H1 (cell line): ENCODE results near the gene MMS22L. TPM values are rescaled to one million over a fixed set of nuclear protein-coding genes. Genes with fewer than 3 reads are reported as not detected.

Experiments used
- CTCF ChIA-PET: fragments of 300-600 bp; sonication (Branson Sonifier 250); formaldehyde crosslinking; loops from one replicate; lab custom pipeline; 2021; ENCODE audit not compliant: partially characterized antibody; lab: Charles Lee
- POLR2A ChIA-PET: fragments of 300-600 bp; sonication (Branson Sonifier 250); formaldehyde crosslinking; loops from one replicate; lab custom pipeline; 2021; ENCODE audit warnings: inconsistent platforms; ENCODE audit not compliant: partially characterized antibody; lab: Charles Lee
- DNase-seq, 2 experiments: peaks; one replicate each; pipeline versions ENCODE4 v3.0.0 to v3.0.0-alpha.2; 2010 to 2022; ENCODE audit warnings: low spot score in 2 of 2, low read depth in 1 of 2, mixed read lengths in 1 of 2
- FAIRE-seq: peaks from 2 replicates; lab custom pipeline; 2011; peaks lifted over from hg19 to GRCh38; lab: Jason Lieb, UNC
- H2AFZ ChIP-seq: 2 replicates; pipeline ENCODE4 v1.8.1; 2012; ENCODE audit warnings: low read length, inconsistent platforms
- H2AK5ac ChIP-seq: 2 replicates; pipeline ENCODE4 v1.6.1; 2013; ENCODE audit warnings: low read depth, low read length
- H2BK120ac ChIP-seq: replicated peaks from 2 replicates; pipeline ENCODE3; 2013; ENCODE audit warnings: low read depth, low read length, inconsistent platforms
- H2BK12ac ChIP-seq: 2 replicates; pipeline ENCODE4 v1.6.1; 2013; ENCODE audit warnings: low read depth, low read length
- H2BK15ac ChIP-seq: 2 replicates; pipeline ENCODE4 v1.6.1; 2013; ENCODE audit warnings: low read length
- H2BK20ac ChIP-seq: 2 replicates; pipeline ENCODE4 v1.6.1; 2013; ENCODE audit warnings: low read length
- H2BK5ac ChIP-seq: 2 replicates; pipeline ENCODE4 v1.6.1; 2013; ENCODE audit warnings: low read depth, low read length
- H3K14ac ChIP-seq: 2 replicates; pipeline ENCODE4 v1.6.1; 2013; ENCODE audit warnings: inconsistent platforms; ENCODE audit not compliant: insufficient read length
- H3K18ac ChIP-seq: 2 replicates; pipeline ENCODE4 v1.6.1; 2013; ENCODE audit warnings: low read length; ENCODE audit errors: extremely low read depth
- H3K23ac ChIP-seq: 2 replicates; pipeline ENCODE4 v1.6.1; 2013; ENCODE audit warnings: inconsistent platforms; ENCODE audit not compliant: insufficient read length
- H3K23me2 ChIP-seq: 2 replicates; pipeline ENCODE4 v1.6.1; 2013; ENCODE audit warnings: low read depth, low read length
- H3K27ac ChIP-seq: 2 replicates; pipeline ENCODE4 v1.6.1; 2011; ENCODE audit warnings: low read depth, low read length, inconsistent platforms
- H3K27me3 ChIP-seq, 4 experiments: replicated peaks in 1 of 4; 1 replicate in 1 of 4; 2 replicates in 3 of 4; pipeline versions ENCODE4 v1.6.1 to v1.8.1; 2011 to 2013; ENCODE audit warnings: low read length in 3 of 4, mild to moderate bottlenecking in 3 of 4, inconsistent platforms in 2 of 4, mixed read lengths in 2 of 4, moderate library complexity in 1 of 4; ENCODE audit not compliant: control insufficient read depth in 3 of 4, insufficient read depth in 3 of 4; ENCODE audit errors: extremely low read depth in 1 of 4
- H3K36me3 ChIP-seq, 4 experiments: 2 replicates each; pipeline versions ENCODE4 v1.6.1 to v1.8.1; 2011 to 2013; ENCODE audit warnings: mild to moderate bottlenecking in 4 of 4, low read length in 3 of 4, moderate library complexity in 2 of 4, control low read depth in 1 of 4, inconsistent platforms in 1 of 4; ENCODE audit not compliant: insufficient read depth in 4 of 4, control insufficient read depth in 2 of 4
- H3K4ac ChIP-seq: replicated peaks from 2 replicates; pipeline ENCODE3; 2013; ENCODE audit warnings: low read length, low read depth, mixed read lengths, inconsistent platforms; ENCODE audit not compliant: insufficient read length
- H3K4me1 ChIP-seq, 4 experiments: replicated peaks in 1 of 4; 1 replicate in 1 of 4; 2 replicates in 3 of 4; pipeline versions ENCODE4 v1.6.1 to v1.8.1; 2011 to 2013; ENCODE audit warnings: low read length in 3 of 4, inconsistent platforms in 2 of 4, mixed read lengths in 1 of 4; ENCODE audit not compliant: insufficient read depth in 4 of 4, control insufficient read depth in 3 of 4
- H3K4me2 ChIP-seq, 2 experiments: 2 replicates each; pipeline versions ENCODE4 v1.6.1 to v1.8.1; 2011 to 2013; ENCODE audit warnings: low read depth in 2 of 2, low read length in 2 of 2, control low read depth in 1 of 2, inconsistent platforms in 1 of 2, mild to moderate bottlenecking in 1 of 2; ENCODE audit not compliant: insufficient read depth in 1 of 2
- H3K4me3 ChIP-seq, 4 experiments: fragments of 200-600, 300-600 bp in 1 of 4; sonication (generic), shearing (Covaris generic), sonication (Bioruptor Twin) in 1 of 4; 2 replicates each; pipeline versions ENCODE4 v1.5.1 to v1.8.1; 2011 to 2016; ENCODE audit warnings: low read length in 4 of 4, low read depth in 3 of 4, control low read depth in 2 of 4, inconsistent platforms in 2 of 4, mild to moderate bottlenecking in 2 of 4, mixed read lengths in 1 of 4, moderate library complexity in 1 of 4; ENCODE audit not compliant: insufficient read depth in 2 of 4; ENCODE audit errors: extremely low read depth in 1 of 4
- H3K56ac ChIP-seq: replicated peaks from 2 replicates; pipeline ENCODE3; 2013; ENCODE audit warnings: low read depth, mild to moderate bottlenecking, mixed read lengths, low read length, inconsistent platforms; ENCODE audit not compliant: insufficient read length
- H3K79me1 ChIP-seq: 2 replicates; pipeline ENCODE4 v1.6.1; 2013; ENCODE audit warnings: low read depth, low read length, control low read depth
- H3K79me2 ChIP-seq, 2 experiments: 2 replicates each; pipeline versions ENCODE4 v1.6.1 to v1.8.1; 2012 to 2013; ENCODE audit warnings: low read length in 2 of 2, mild to moderate bottlenecking in 2 of 2, inconsistent platforms in 1 of 2; ENCODE audit not compliant: insufficient read depth in 2 of 2, control insufficient read depth in 1 of 2
- H3K9ac ChIP-seq, 4 experiments: replicated peaks in 1 of 4; 1 replicate in 1 of 4; 2 replicates in 3 of 4; pipeline versions ENCODE4 v1.6.1 to v1.8.1; 2011 to 2013; ENCODE audit warnings: low read depth in 3 of 4, low read length in 3 of 4, control low read depth in 2 of 4, mild to moderate bottlenecking in 2 of 4, moderate library complexity in 2 of 4, inconsistent platforms in 1 of 4; ENCODE audit errors: extremely low read depth in 1 of 4
- H3K9me3 ChIP-seq, 2 experiments: 2 replicates each; pipeline versions ENCODE4 v1.6.1 to v1.8.1; 2012 to 2013; ENCODE audit warnings: mild to moderate bottlenecking in 2 of 2, moderate library complexity in 2 of 2, control low read depth in 1 of 2, inconsistent platforms in 1 of 2, low read depth in 1 of 2, low read length in 1 of 2, mixed read lengths in 1 of 2; ENCODE audit not compliant: insufficient read depth in 2 of 2
- H4K20me1 ChIP-seq, 2 experiments: replicated peaks in 1 of 2; 2 replicates each; pipeline versions ENCODE3 to v1.8.1; 2011 to 2013; ENCODE audit warnings: inconsistent platforms in 2 of 2, low read length in 2 of 2, mild to moderate bottlenecking in 1 of 2; ENCODE audit not compliant: insufficient read depth in 2 of 2, control insufficient read depth in 1 of 2
- H4K5ac ChIP-seq: 2 replicates; pipeline ENCODE4 v1.6.1; 2013; ENCODE audit warnings: low read length, low read depth, mixed read lengths, inconsistent platforms; ENCODE audit not compliant: insufficient read length
- H4K8ac ChIP-seq: 2 replicates; pipeline ENCODE4 v1.8.0; 2013; ENCODE audit warnings: mild to moderate bottlenecking, moderate library complexity, low read length, inconsistent platforms; ENCODE audit not compliant: insufficient read depth; ENCODE audit errors: extremely low read depth
- H4K91ac ChIP-seq: replicated peaks from 2 replicates; pipeline ENCODE3; 2013; ENCODE audit warnings: low read length, mixed read lengths, inconsistent platforms; ENCODE audit not compliant: insufficient read length
- TCF12 ChIP-seq: IDR thresholded peaks from 2 replicates; pipeline ENCODE4 v1.6.1; 2011; ENCODE audit warnings: low read depth, mild to moderate bottlenecking, low read length
- WGBS, 2 experiments: shearing (Covaris generic) in 1 of 2; methylation state at CpG; one replicate each; pipeline versions ENCODE4 v1.1.6 to v1.1.7; 2013 to 2015; ENCODE audit warnings: low lambda C conversion rate in 2 of 2, mixed read lengths in 2 of 2, inconsistent platforms in 1 of 2, low coverage in 1 of 2, missing lambda C conversion rate in 1 of 2; ENCODE audit not compliant: insufficient replicate concordance in 2 of 2, insufficient coverage in 1 of 2, insufficient read length in 1 of 2; ENCODE audit errors: extremely low coverage in 1 of 2, missing lambda C conversion rate in 1 of 2; 5-methylcytosine and 5-hydroxymethylcytosine counted together
- polyA plus RNA-seq, 7 experiments: library from polyadenylated mRNA; depleted of rRNA in 3 of 7; stranded (reverse) in 5 of 7; unstranded in 2 of 7; fragments of >200 nt in 5 of 7; fragments of 200-250 nt in 2 of 7; gene quantifications; 1 replicate in 5 of 7; 2 replicates in 1 of 7; 4 replicates in 1 of 7; pipeline versions ENCODE4 v1.2.1 to v1.2.3, GENCODE V29; 2011 to 2013; ENCODE audit warnings: missing spikeins in 2 of 7, mixed read lengths in 2 of 7
- total RNA-seq: library from RNA; stranded (reverse); fragmentation: NEBNext Ultra II Directional; extraction: Animal tissue kit (Norgen Biotek cat#: 25700); gene quantifications from 2 replicates; pipeline ENCODE4 v1.2.1, GENCODE V29; 2021

MMS22L gene
- total and polyA plus RNA-seq, 2 of the 8 experiments (the other 6 are each of a cell fraction or from before 2014, with no cell fraction given), result 11.1 to 32.6 TPM

DNA sequence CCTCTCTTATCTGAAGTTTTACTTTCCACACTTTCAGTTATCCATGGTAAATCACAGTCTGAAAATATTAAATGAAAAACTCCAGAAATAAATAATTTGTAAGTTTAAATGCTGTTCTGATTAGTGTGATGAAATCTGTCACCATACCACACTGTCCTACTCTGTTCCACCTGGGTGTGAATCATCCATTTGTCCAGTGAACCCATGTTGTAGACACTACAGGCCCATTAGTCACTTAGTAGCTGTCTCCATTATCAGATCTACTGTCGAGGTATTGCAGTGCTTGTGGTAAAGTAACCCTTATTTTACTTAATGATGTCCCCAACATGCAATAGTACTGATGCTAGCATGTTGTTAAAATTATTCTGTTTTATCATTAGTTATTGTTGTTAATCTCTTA is 29.2 kb upstream of the MMS22L start:
- H2AFZ ChIP-seq, result no peak overlapping the region
- no peak overlapping the region for H2BK120ac ChIP-seq
- no peak overlapping the region for H2BK15ac ChIP-seq
- H3K79me2 ChIP-seq, result no peaks in the 10 kb centered on the region
- no peak overlapping the region for H3K27ac ChIP-seq
- H3K56ac ChIP-seq, result no peak overlapping the region
- no peaks in the 10 kb centered on the region for H3K79me1 ChIP-seq
- no peak overlapping the region for H3K9ac ChIP-seq
- H3K18ac ChIP-seq, result no peak overlapping the region
- no peak overlapping the region for H4K5ac ChIP-seq
- no peak overlapping the region for H3K23ac ChIP-seq
- H2AK5ac ChIP-seq, result no peak overlapping the region
- no peak overlapping the region for H2BK5ac ChIP-seq
- no peaks in the 10 kb centered on the region for H4K20me1 ChIP-seq
- H3K9me3 ChIP-seq, result no peaks in the 10 kb centered on the region
- H3K23me2 ChIP-seq, result no peaks in the 10 kb centered on the region
- no peak overlapping the region for H2BK20ac ChIP-seq
- no peaks in the 10 kb centered on the region for H3K27me3 ChIP-seq
- H3K4me1 ChIP-seq, result 0 out of 7 replicates have a peak, but pooled peaks cover 0 to under 1% (median 0%) of the 10 kb centered on the region in 4 experiments
- no peak overlapping the region for H4K91ac ChIP-seq
- H3K36me3 ChIP-seq, result no peaks in the 10 kb centered on the region
- FAIRE-seq (no peak), DNase-seq (no peak)
- H4K8ac ChIP-seq, result no peak overlapping the region
- H3K4me2 ChIP-seq, result no peak overlapping the region
- no peak overlapping the region for H3K14ac ChIP-seq
- H3K4ac ChIP-seq, result no peak overlapping the region
- no peak overlapping the region for H3K4me3 ChIP-seq
- ChIA-PET POLR2A (no interaction called here), CTCF (interaction anchor here (1.0 kb wide), 1 partner anchor 96 kb away, joined by 3 read pairs; no protein-coding TSS in a partner anchor)
- no peak overlapping the region for H2BK12ac ChIP-seq
- WGBS, 2 experiments, result 89% methylated on average over 1 of the region's 1 CpG; no CpG with 5 or more reads in 1 of the 2 experiments
- no peak for TF ChIP-seq TCF12
